Stomach (tissue), 4 donors: ENCODE results near the gene KCNA5.

Experiments
- CTCF ChIP-seq, 7 experiments: fragments of 450-650 bp in 4 of 7; fragments of 200-600 bp in 3 of 7; sonication (generic) in 3 of 7; IDR thresholded peaks; one replicate each; pipeline ENCODE4 v1.5.1; 2016 to 2019; ENCODE audit warnings: antibody characterized with exemption in 7 of 7, control low read depth in 2 of 7, mild to moderate bottlenecking in 1 of 7
- POLR2A ChIP-seq, 4 donors: fragments of 450-650 bp; IDR thresholded peaks; one replicate each; pipeline ENCODE4 v1.6.1; 2016; ENCODE audit warnings: antibody characterized with exemption in 4 of 4, control low read depth in 2 of 4, mild to moderate bottlenecking in 1 of 4, moderate library complexity in 1 of 4
- POLR2AphosphoS5 ChIP-seq, 3 donors: sonication (generic); formaldehyde crosslinking; IDR thresholded peaks; one replicate each; pipeline ENCODE4 v1.6.1; 2016; ENCODE audit warnings: antibody characterized with exemption in 3 of 3

GRCh38 chr12:5068619-5069018 lies 24.9 kb downstream of the KCNA5 start:
- TF ChIP-seq CTCF (IDR thresholded peaks at IDR 0.05) (no peak), POLR2A (IDR thresholded peaks at IDR 0.05) (no peak), POLR2AphosphoS5 (IDR thresholded peaks at IDR 0.05) (no peak)
